ENCODE data around the gene OR9A2.

DNA sequence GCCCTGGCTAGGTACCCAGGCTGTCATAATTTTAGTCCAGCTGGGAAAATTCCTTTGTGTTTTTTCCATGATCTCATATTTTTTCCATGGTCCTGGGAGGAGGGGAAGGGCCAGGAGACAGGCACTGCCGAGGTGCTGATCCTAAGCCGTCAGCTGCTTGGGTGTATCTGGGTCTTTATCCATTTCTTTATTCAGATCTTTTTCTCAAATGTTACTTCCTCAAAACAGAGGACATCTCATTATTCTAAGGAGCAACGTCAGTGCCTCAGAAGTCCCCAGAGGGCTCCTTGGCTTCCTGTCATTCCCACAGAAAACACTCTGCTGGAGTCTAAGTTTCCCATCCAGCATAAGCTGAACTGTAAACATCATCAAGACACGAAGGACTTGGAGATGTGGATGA, 22.4 kb upstream of the OR9A2 start:
- no peak for TF ChIP-seq CTCF (IDR thresholded peaks at IDR 0.05; ENCODE audit: low read length)
- TF ChIP-seq EZH2 (optimal IDR thresholded peaks at IDR 0.05; ENCODE audit: low read depth, low read length) = no peak
